Glutamatergic neuron (in vitro differentiated cells): Measurements from ENCODE around the gene CA4. TPM values are rescaled to one million over a fixed set of nuclear protein-coding genes. Genes with fewer than 3 reads are reported as not detected.

Experiments
- DNase-seq: peaks from one replicate; pipeline ENCODE4 v3.0.0; 2022
- H3K27ac Mint-ChIP-seq: one replicate; pipeline ENCODE4 v1.8.0; 2020; ENCODE audit warnings: mild to moderate bottlenecking, mixed read lengths, inconsistent platforms; ENCODE audit not compliant: unreplicated experiment
- H3K27me3 Mint-ChIP-seq: one replicate; pipeline ENCODE4 v1.8.0; 2020; ENCODE audit warnings: mild to moderate bottlenecking, moderate library complexity, mixed read lengths, inconsistent platforms; ENCODE audit not compliant: unreplicated experiment
- H3K36me3 Mint-ChIP-seq: one replicate; pipeline ENCODE4 v1.8.0; 2020; ENCODE audit warnings: mild to moderate bottlenecking, mixed read lengths, inconsistent platforms; ENCODE audit not compliant: unreplicated experiment
- H3K4me1 Mint-ChIP-seq: one replicate; pipeline ENCODE4 v1.8.0; 2020; ENCODE audit warnings: mild to moderate bottlenecking, low read depth, mixed read lengths, inconsistent platforms; ENCODE audit not compliant: unreplicated experiment
- H3K4me3 Mint-ChIP-seq: one replicate; pipeline ENCODE4 v1.8.0; 2020; ENCODE audit warnings: mild to moderate bottlenecking, mixed read lengths, inconsistent platforms; ENCODE audit not compliant: unreplicated experiment
- H3K9me3 Mint-ChIP-seq: one replicate; pipeline ENCODE4 v1.8.0; 2020; ENCODE audit warnings: mild to moderate bottlenecking, moderate library complexity, mixed read lengths, inconsistent platforms; ENCODE audit not compliant: unreplicated experiment
- CTCF ChIP-seq: fragments of 200-600 bp; sonication (generic); IDR thresholded peaks from one replicate; pipeline ENCODE4 v1.5.0; 2021; ENCODE audit not compliant: partially characterized antibody, unreplicated experiment
- total RNA-seq: library from RNA; stranded (reverse); fragmentation: NEBNext Ultra II Directional; extraction: Animal tissue kit (Norgen Biotek cat#: 25700); gene quantifications from one replicate; pipeline ENCODE4 v1.2.1, GENCODE V29; 2021; ENCODE audit not compliant: unreplicated experiment

The CA4 gene
- total RNA-seq, 1 donor from 2014 or later, result 0.98 TPM

DNA sequence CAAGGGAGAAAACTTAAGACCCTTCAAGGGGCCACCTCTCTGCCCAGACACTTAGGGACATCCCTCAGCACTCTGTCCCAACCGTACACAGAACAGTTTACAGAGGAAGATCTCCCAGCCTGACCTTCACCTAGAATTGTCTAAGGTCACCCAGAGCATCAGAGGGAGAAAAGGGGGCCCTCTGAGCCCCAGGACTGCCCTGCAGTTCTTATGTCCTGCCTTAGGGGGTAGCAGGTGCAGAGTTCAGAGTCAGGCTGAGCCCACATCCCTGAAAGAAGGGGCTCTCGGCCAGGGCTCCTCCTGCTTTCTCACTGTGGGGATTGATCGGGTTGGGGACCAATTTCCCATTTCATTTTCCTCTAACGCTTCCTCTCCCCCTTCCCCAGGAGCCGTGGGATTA lies 15.4 kb downstream of the CA4 start:
- Mint-ChIP-seq H3K9me3 (peaks cover 1% of the 10 kb centered on the region), H3K36me3 (no peaks in the 10 kb centered on the region), H3K4me1 (peaks cover 24% of the 10 kb centered on the region), H3K4me3 (no peak overlapping the region), H3K27me3 (peaks cover 3% of the 10 kb centered on the region), H3K27ac (no peak overlapping the region)
- TF ChIP-seq CTCF, result no peak
- DNase-seq, result no peak

- DNase-seq, result no peak
These were observed 16.2 kb downstream of the CA4 start for GRCh38 chr17:60165971-60166370.

GRCh38 chr17:60167065-60167741 lies 17.4 kb downstream of the CA4 start:
- Mint-ChIP-seq H3K9me3 (no peaks in the 10 kb centered on the region), H3K4me1 (peaks cover 24% of the 10 kb centered on the region), H3K4me3 (no peak overlapping the region), H3K36me3 (no peaks in the 10 kb centered on the region), H3K27me3 (peaks cover 5% of the 10 kb centered on the region), H3K27ac (no peak overlapping the region)
- no peak for TF ChIP-seq CTCF
- DNase-seq, result no peak

More at GRCh38 chr17:60165971-60166370, 16.2 kb downstream of the CA4 start:
- no peak for TF ChIP-seq CTCF
- Mint-ChIP-seq H3K9me3 (no peaks in the 10 kb centered on the region), H3K4me3 (no peak overlapping the region), H3K36me3 (no peaks in the 10 kb centered on the region), H3K27me3 (peaks cover 5% of the 10 kb centered on the region), H3K4me1 (peaks cover 27% of the 10 kb centered on the region), H3K27ac (no peak overlapping the region)

DNA sequence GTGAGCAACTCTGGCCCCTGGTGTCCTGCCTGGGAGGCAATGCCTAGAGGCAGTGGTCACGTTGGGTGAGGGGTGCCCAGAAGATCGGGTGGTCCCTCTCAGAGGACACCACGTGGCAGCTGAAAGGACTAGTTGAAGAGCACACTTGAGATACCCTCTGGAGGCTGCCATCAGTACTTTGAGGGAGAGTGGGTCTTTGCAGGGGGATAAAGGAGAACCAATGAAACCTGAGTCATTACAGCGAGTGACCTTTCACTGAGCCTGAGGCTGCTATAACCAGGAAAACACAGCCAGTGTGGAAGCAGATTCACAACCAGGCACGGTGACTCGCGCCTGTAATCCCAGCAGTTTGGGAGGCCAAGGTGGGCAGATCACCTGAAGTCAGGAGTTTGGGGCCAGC lies 18.9 kb downstream of the CA4 start:
- no peak for DNase-seq
- H3K9me3 Mint-ChIP-seq, result no peaks in the 10 kb centered on the region
- TF ChIP-seq CTCF, result no peak
- H3K36me3 Mint-ChIP-seq, result no peaks in the 10 kb centered on the region
- H3K27ac Mint-ChIP-seq, result no peak overlapping the region
- peaks cover 22% of the 10 kb centered on the region for H3K4me1 Mint-ChIP-seq
- H3K27me3 Mint-ChIP-seq, result peaks cover 5% of the 10 kb centered on the region
- H3K4me3 Mint-ChIP-seq, result no peak overlapping the region

DNA sequence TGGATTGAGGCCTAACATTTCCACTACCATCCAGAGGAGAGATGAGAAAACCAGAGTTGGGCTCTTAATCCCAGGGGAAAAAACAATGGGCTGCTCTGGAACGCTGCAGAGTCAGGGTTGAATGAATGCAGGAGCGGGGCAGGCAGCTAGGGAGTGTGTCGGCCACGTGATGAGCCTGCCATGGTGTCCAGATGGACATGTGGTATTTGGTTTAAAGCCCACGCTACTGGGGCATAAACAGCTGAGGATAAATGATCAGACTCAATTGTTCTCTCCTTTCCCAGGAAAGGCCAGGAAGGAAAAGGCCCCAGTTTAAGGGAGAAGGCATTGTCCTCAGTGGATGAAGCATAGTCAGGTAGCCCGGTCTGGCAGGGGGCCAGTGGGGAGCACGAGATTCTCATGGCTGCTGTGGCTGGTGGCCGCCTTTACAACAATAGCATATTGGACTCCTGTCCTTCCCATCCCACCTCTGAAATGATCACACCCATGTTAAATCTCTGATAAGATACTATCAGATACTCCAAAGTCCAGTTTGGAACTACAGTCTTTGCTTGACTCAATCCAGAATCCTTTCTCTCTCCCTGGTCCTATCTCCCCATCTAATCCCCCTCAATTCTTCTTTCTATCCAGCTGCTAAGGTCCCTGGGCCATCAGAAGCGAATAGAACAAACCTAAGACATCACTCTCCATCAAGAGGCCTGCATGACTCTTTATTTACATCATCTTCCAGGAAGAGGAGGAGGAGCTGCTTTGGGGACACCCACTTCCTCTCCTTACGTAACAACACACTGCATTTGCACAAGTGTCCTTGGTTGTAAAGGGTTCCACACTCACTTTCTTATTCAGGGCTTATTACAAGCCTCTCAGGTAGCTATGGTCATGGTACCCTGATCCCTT lies 20.4 kb downstream of the CA4 start:
- no peaks in the 10 kb centered on the region for H3K9me3 Mint-ChIP-seq
- H3K36me3 Mint-ChIP-seq, result no peaks in the 10 kb centered on the region
- no peak for TF ChIP-seq CTCF
- H3K4me1 Mint-ChIP-seq, result peaks cover 26% of the 10 kb centered on the region
- H3K4me3 Mint-ChIP-seq, result no peak overlapping the region
- H3K27ac Mint-ChIP-seq, result no peak overlapping the region
- no peak for DNase-seq
- H3K27me3 Mint-ChIP-seq, result peaks cover 5% of the 10 kb centered on the region
